ENCODE data around the gene SYT15. TPM values are rescaled to one million over a fixed set of nuclear protein-coding genes. Genes with fewer than 3 reads are reported as not detected.

The SYT15 gene
- total RNA-seq, 1 experiment from 2014 or later = 1.6 TPM

DNA sequence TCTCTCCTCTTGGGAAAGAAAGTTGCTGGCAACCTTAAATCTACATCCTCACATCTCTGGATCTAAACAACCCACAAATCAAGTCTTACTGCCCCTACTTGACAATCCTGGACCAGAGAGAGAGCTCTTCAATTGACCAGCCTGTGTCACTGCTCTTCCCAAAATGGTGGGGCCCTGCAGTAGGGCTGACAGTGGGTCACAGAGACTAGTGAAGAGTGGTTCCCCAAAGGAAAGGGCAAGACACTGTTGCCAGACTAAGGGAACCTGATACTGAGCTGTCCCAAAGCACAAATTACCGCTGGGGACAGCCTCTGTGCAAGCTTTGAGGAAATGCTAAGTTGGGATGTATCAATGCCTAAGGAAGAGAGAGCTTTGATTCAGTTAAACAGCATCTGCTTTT, 18.0 kb upstream of the SYT15 start:
- no peak overlapping the region for H3K27ac ChIP-seq (ENCODE audit: low read depth, low read length)
- H3K9ac ChIP-seq (ENCODE audit: low read length) = no peak overlapping the region
- H4K20me1 ChIP-seq (ENCODE audit: insufficient read depth) = no peaks in the 10 kb centered on the region
- no peak for ATAC-seq
- H3K9me3 ChIP-seq (ENCODE audit: control insufficient read depth in 1 of 2, insufficient read depth in 1 of 2, low read depth in 1 of 2, low read length in 2 of 2) = no peaks in the 10 kb centered on the region
- BruUV-seq (replicated peaks) = no TSS peak
- H3K4me1 ChIP-seq (ENCODE audit: control insufficient read depth in 1 of 2, insufficient read depth in 2 of 2, low read length in 2 of 2) = peaks cover 0 to 3% of the 10 kb centered on the region in 2 experiments; a peak in 1 of 4 replicates
- peaks cover 5% of the 10 kb centered on the region; the same call in 1 of the 2 replicates for H3K27me3 ChIP-seq (ENCODE audit: insufficient read depth, low read length)
- no peak overlapping the region for H3K4me3 ChIP-seq (replicated peaks in 1 of 2; ENCODE audit: low read depth in 1 of 2, low read length in 2 of 2)
- intact Hi-C loops (cut with micrococcal nuclease) = no loop called here
- no peak for TF ChIP-seq ZNF274 (IDR thresholded peaks at IDR 0.05; ENCODE audit: low read depth, low read length)
- TF ChIP-seq RAD21 (IDR thresholded peaks at IDR 0.05; ENCODE audit: low read depth) = no peak
- TF ChIP-seq YY1 (IDR thresholded peaks at IDR 0.05; ENCODE audit: extremely low read depth, insufficient replicate concordance, low read depth, low read length) = no peak
- no peak for TF ChIP-seq JUND (IDR thresholded peaks at IDR 0.05)
- no peak for TF ChIP-seq ELF1 (IDR thresholded peaks at IDR 0.05; ENCODE audit: borderline replicate concordance, low read depth)
- no peak for TF ChIP-seq TCF7L2 (IDR thresholded peaks at IDR 0.05; ENCODE audit: borderline replicate concordance, extremely low read depth, insufficient read depth, insufficient read length)
- TF ChIP-seq EZH2 (IDR thresholded peaks at IDR 0.05) = no peak
- no peak for TF ChIP-seq ZFX (IDR thresholded peaks at IDR 0.05)
- no peak for TF ChIP-seq CBX3 (IDR thresholded peaks at IDR 0.05; ENCODE audit: low read depth)
- TF ChIP-seq, protein P1, sequence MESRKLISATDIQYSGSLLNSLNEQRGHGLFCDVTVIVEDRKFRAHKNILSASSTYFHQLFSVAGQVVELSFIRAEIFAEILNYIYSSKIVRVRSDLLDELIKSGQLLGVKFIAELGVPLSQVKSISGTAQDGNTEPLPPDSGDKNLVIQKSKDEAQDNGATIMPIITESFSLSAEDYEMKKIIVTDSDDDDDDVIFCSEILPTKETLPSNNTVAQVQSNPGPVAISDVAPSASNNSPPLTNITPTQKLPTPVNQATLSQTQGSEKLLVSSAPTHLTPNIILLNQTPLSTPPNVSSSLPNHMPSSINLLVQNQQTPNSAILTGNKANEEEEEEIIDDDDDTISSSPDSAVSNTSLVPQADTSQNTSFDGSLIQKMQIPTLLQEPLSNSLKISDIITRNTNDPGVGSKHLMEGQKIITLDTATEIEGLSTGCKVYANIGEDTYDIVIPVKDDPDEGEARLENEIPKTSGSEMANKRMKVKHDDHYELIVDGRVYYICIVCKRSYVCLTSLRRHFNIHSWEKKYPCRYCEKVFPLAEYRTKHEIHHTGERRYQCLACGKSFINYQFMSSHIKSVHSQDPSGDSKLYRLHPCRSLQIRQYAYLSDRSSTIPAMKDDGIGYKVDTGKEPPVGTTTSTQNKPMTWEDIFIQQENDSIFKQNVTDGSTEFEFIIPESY (IDR thresholded peaks at IDR 0.05; ENCODE audit: extremely low read depth, insufficient replicate concordance, low read length) = no peak
- TF ChIP-seq, protein P2, sequence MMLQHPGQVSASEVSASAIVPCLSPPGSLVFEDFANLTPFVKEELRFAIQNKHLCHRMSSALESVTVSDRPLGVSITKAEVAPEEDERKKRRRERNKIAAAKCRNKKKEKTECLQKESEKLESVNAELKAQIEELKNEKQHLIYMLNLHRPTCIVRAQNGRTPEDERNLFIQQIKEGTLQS (IDR thresholded peaks at IDR 0.05) = no peak
- no peak for TF ChIP-seq SP1 (IDR thresholded peaks at IDR 0.05; ENCODE audit: low read depth)
- TF ChIP-seq, protein P3, sequence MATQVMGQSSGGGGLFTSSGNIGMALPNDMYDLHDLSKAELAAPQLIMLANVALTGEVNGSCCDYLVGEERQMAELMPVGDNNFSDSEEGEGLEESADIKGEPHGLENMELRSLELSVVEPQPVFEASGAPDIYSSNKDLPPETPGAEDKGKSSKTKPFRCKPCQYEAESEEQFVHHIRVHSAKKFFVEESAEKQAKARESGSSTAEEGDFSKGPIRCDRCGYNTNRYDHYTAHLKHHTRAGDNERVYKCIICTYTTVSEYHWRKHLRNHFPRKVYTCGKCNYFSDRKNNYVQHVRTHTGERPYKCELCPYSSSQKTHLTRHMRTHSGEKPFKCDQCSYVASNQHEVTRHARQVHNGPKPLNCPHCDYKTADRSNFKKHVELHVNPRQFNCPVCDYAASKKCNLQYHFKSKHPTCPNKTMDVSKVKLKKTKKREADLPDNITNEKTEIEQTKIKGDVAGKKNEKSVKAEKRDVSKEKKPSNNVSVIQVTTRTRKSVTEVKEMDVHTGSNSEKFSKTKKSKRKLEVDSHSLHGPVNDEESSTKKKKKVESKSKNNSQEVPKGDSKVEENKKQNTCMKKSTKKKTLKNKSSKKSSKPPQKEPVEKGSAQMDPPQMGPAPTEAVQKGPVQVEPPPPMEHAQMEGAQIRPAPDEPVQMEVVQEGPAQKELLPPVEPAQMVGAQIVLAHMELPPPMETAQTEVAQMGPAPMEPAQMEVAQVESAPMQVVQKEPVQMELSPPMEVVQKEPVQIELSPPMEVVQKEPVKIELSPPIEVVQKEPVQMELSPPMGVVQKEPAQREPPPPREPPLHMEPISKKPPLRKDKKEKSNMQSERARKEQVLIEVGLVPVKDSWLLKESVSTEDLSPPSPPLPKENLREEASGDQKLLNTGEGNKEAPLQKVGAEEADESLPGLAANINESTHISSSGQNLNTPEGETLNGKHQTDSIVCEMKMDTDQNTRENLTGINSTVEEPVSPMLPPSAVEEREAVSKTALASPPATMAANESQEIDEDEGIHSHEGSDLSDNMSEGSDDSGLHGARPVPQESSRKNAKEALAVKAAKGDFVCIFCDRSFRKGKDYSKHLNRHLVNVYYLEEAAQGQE (IDR thresholded peaks at IDR 0.05; ENCODE audit: low read depth) = no peak
- TF ChIP-seq EGR1 (IDR thresholded peaks at IDR 0.05; ENCODE audit: low read depth) = no peak
- no peak for TF ChIP-seq EZH2phosphoT487 (IDR thresholded peaks at IDR 0.05; ENCODE audit: borderline replicate concordance)
- TF ChIP-seq CTCF (IDR thresholded peaks at IDR 0.05 in 2 of 3, conservative IDR thresholded peaks at IDR 0.05 in 1 of 3; ENCODE audit: borderline replicate concordance in 1 of 3, insufficient read depth in 1 of 3, low read depth in 2 of 3, low read length in 2 of 3) = no peak
- TF ChIP-seq SRF (IDR thresholded peaks at IDR 0.05; ENCODE audit: low read depth) = no peak
- H3K9me2 ChIP-seq (ENCODE audit: insufficient read depth) = no peaks in the 10 kb centered on the region
- no peak for DNase-seq (ENCODE audit: low read depth, low spot score)
- CTCF ChIA-PET = no interaction called here
- H3K36me3 ChIP-seq (ENCODE audit: control insufficient read depth in 1 of 2, insufficient read depth in 2 of 2, low read length in 2 of 2) = no peaks in the 10 kb centered on the region
- RAD21 ChIA-PET (ENCODE audit: low non-redundant PET in 1 of 2, low total read pairs in 2 of 2, uncharacterized antibody in 2 of 2, unreplicated experiment in 2 of 2) = no interaction called here
- H2AFZ ChIP-seq (ENCODE audit: low read depth, low read length, poor library complexity, severe bottlenecking) = no peak overlapping the region
- H3K4me2 ChIP-seq (ENCODE audit: low read length) = no peak overlapping the region
- H3K79me2 ChIP-seq (ENCODE audit: insufficient read depth, low read length) = no peaks in the 10 kb centered on the region
- POLR2A ChIA-PET = no interaction called here

All from HCT116 (cell line).